ENCODE data around the gene P3R3URF. TPM values are rescaled to one million over a fixed set of nuclear protein-coding genes. Genes with fewer than 3 reads are reported as not detected.

P3R3URF gene
- total RNA-seq, 1 experiment from 2014 or later, result not detected

DNA sequence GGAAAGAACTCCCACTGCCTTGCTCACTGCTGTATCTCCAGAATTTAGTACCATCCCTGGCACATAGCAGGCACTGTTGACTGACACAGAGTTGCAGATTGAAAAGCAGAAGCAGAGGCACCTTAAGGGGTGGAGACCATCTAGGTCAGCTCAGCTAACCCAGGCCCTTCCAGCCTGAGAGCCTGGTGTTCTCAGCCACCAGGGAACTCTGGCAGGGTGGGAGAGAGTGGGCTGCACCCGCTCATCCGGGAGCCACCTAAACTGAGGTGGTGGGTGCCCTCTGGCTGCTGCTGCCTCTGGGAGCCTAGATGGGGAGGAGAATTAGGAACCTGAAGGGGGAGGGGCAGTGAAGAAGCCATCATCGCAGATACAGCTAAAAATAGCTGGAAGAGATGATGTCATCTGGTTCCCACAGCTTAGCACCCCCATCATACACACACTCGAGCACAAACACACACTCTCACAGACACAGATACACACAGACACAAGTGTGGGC is 2.9 kb downstream of the P3R3URF start:
- DNase-seq (ENCODE audit: low spot score), result no peak

DNA sequence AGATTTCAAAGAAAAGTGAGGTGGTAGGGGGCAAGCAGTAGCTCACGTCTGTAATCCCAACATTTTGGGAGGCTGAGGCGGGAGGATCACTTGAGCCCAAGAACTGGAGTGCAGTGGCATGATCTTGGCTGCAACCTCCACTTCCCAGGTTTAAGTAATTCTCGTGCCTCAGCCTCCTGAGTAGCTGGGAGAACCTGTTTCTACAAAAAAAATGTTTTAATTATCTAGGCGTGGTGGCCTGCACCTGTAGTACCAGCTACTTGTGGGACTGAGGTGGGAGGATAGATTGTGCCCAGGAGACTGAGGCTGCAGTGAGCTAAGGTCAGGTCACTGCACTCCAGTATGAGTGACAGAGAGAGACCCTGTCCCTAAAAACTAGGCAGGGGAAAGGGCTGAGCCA is 4.0 kb downstream of the P3R3URF start:
- no peak for DNase-seq (ENCODE audit: low spot score)

DNA sequence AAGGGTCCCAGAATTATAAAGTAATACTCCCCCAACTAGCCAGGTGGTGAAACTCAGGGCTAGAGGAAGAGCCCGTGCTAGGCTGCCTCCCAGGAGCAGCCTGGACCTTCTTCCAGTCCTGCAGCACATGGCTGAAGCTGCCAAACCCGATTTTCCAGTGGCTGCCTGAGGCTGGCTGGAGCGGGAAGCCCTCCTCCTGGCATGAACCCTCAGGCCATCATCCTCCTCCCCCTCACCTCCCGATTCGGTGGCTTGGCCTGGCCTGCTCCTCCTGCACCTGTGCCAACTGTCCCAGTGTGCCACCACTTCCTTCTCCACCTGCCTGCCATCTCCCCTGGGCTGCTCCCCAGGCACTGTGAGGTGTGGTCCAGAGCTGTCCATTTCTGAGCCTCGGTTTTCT is 4.4 kb downstream of the P3R3URF start:
- peak; percentile 90 for DNase-seq (ENCODE audit: low spot score)

DNA sequence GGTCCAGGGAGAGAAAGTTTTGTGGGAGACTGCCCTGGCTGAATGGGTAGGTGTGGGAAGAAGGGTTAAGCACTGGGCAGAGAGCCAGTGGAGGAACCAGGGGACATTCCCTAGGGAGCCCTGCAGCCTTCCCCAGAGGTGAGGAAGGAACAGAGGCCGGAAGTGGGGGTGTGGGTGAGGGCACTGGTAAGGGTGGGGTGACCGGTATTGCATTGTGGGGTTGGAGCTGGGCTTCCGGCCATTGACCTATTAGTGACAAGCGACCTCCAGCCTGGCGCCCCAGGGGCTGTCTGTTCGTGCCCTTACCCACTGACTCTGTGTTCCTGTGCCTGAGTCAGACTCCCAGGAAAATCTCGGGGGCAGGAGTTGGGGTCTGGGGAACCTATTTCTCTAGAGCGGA is 4.9 kb downstream of the P3R3URF start:
- peak; percentile 67 for DNase-seq (ENCODE audit: low spot score)

DNA sequence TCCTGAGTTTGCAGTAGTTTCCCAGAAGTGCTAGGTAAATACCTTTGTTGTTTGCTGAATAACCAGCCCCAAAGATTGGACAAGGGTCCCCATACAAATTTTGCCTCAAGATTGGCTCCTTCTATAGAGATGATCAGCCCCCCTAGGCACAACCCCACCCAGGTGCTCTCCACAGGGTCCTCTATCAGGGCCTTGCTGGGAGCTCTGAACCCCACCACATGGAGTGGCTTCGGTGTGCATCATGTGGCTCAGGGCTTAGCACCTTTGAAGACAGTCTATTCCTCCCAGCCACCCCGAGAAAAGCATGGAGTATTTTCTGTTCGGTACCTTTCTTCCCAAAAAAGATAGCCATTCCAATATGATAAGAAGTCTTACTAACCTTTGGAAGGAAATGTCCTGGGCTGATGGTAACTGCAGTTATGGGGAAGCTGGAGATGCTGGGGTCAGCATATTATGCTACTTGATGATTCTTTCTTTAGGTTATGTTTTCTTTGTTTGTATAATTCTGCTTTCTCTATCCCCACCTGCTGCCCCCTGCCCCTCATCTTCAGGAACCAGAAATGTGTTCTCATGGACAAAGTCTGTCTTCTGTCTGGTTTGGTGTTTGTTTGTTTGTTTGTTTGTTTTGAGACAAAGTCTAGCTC is 6.4 kb downstream of the P3R3URF start:
- no peak for DNase-seq (ENCODE audit: low spot score)

DNA sequence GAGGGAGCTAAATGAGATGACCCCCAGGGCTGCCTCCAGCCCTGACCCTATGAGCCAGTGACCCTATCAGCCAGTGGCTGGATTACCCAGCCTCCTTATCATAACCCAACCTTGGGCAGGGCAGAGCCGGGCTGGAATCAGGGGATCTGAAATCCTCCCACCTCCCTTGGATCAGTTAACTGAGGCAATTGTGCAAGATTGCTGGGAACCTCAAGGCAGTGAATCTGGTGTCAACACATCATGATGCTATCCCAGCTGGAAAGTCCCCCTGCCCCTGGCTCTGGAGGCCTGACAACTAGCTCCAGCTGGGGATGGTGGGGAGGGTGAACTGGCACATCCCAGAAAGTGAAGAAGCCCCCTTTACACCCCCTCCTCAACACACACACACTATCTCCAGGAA is 7.8 kb downstream of the P3R3URF start:
- DNase-seq (ENCODE audit: low spot score), result no peak

DNA sequence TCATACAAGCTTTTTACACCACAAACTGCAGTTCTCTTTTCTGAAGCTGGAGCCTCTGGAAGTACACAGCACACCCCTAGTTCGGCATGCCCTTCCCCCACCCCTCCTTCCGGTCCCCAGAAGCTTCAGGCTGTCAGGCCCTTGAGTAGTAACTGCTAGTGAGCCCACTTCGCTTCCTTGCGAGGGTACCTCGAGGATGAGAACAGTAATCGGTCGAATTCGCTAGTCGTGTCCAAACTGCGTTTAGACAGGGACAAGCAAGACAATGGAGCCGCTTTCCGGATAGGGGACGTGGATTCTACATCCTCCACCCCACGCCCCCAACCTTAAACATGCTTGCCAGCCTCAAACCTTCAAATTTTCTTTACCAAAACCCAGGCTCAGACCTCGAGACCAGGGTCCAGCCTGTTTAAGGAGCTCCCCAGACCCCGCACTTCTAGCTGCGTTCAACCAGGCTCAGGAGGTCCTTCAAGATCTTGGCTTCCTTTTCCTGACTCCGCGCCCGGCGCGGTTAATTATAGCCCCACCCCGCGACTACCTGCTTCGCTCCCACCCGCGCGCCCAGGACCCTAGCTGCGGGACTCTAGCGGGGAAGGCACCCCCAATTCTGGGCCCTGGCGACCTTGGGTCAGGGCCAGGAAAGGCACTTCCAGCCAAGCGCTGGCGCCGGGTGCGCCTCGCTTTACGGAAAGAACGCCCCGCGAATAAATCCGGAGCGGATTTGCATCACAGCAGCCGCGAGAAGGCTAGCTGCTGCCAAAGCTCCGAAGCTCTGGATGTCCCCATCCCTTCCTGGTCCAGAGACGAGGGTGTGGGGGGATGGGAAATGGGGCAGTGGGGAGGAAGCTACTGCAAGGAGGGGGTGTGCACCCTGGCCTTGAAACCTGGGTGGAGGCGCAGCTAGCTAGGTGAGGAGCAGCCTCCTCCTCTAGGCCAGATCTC is 9.5 kb downstream of the P3R3URF start:
- no peak for DNase-seq (ENCODE audit: low spot score)

DNA sequence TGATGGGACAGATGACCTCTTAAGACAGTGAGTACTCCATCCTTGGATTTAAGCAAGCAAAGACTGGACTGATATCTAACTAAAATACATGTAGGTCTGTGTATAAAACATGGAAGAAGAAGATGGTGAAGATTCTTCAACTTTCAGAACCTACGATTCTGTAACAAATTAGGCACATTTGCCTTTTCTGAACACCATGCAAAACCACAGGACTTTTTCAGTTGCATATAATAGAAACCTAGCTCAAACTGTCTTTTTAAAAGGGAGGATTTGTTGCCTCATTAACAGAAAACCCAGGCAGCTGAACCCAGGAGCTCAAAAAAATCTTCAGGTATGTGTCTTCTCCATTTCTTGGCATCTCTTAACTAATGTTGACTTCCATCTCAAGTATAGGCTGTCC is 16.1 kb downstream of the P3R3URF start:
- no peak for DNase-seq (ENCODE audit: low spot score)

DNA sequence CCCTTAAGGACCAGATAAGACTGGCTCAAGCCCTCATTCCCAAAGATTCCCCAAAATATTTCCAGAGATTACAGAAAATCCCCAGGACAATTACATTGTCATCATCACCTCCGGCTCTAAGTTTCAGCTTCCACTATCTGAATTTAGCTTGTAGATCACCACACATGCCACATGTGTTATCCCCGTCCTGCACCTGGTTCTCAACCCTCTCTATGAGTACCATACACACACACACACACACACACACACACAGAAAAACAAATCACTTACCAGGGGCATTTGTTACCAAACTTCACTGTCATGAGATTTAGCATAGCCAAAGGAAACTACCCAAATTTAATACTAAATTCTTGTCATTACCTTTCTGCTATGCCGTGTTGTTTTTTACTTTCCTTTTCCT is 16.8 kb downstream of the P3R3URF start:
- no peak for DNase-seq (ENCODE audit: low spot score)

DNA sequence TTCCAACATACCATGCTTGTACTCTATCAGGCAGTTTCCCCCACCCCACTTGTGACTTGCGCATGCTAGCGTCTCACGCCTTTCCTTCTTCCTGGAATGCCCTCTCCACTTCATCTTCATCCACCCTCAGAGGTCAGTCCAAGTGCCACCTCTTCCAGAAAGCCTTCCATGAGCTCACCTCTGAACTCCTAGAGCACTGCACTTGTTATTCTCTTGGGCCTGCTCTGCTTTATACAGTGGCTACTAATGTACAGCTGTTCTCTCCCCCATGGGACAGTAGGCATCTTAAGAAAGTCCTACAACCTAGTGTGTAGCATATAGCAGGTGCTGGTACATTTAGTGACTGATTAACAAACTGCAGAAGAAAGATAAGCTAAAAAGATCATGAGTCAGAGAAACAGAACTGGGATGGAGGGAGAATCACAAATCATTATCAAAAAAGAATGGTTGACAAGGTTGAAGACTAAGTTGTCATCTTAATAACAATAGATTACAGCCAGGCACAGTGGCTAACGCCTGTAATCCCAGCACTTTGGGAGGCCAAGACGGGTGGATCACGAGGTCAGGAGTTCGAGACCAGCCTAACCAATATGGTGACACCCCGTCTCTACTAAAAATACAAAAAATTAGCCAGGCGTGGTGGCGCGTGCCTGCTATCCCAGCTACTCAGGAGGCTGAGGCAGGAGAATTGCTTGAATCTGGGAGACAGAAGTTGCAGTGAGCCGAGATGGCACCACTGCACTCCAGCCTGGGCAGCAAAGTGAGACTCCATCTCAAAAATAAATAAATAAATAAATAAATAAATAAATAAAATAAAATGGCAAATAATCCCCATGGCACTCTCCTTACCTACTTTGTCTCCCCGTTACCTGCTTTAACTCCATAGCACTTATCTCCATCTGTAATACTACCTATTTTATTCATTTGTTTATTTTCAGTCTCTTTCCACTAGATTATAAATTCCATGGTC is 17.7 kb downstream of the P3R3URF start:
- no peak for DNase-seq (ENCODE audit: low spot score)

DNA sequence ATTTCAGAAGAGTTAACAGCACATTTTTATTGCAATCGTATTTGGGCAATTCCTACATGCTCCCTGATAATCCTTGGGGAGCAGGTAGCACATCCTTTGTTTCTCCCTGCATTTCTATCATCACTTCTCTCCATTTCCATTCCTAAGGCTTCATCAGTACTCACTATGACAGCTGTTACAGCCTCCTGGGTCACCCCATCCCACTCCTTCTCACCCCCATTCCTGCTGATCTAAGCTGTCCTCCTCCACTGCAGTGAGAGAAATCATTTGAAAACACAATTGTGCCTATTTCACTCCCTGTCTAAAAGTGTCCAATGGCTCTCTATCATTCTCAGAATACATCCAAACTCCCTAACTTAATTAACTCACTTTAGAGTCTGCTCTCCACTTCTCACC is 18.4 kb downstream of the P3R3URF start:
- no peak for DNase-seq (ENCODE audit: low spot score)

DNA sequence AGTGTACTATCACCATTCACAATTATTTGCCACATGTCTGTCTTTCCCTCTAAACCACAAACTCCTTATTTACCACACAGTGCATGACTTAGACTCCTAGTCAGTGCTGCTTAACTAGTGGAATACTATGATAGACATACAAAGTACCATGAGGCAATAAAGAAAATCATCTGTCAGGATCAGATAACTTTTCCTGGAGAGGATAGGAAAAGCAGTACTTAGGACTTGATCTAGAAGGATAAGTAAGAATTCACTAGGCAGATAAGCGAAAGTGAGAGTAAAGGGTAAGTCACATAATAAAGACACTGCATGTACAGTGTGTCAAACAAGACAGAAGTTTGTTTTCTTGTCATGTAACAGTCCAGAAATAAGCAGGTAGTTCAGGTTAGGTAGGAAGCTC is 22.6 kb downstream of the P3R3URF start:
- DNase-seq (ENCODE audit: low spot score), result no peak

DNA sequence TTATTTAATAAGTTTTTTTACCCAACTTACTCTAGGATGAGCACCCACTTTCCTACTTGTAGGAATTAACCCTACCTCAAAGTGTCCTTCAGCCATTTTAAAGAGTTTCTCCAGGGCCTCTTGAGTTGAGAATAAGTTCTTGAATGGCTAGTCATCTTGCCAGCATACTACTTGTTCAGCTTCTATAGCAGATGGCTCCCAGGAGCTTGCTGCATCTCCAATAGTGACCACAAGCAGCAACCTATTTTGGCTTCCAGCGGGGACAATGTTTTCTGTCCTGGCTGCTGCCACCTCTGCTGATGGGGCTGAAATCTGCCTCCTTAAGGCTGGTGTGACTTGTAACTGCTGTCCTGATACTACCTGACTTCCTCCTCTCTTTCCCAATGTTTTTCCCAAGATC is 23.1 kb downstream of the P3R3URF start:
- DNase-seq (ENCODE audit: low spot score), result no peak

DNA sequence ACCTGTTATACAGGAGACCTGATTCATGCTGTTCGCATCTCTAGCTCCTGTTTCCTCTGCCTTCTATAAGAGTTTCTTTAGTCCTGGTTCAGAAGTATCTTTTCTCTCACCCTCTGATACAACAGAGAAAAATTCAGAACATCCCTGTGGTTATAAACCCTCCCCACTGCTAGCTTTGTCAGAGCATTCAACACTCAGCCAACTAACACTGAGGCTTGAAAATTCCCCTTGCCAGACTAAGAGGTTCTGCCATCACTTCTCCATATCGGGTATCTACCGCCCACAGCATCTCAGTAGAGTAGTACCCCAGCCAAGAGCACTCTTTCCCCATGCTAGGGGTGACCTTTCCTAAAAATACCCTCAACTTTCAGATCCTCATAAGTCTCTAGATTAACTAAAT is 24.3 kb downstream of the P3R3URF start:
- DNase-seq (ENCODE audit: low spot score), result no peak

DNA sequence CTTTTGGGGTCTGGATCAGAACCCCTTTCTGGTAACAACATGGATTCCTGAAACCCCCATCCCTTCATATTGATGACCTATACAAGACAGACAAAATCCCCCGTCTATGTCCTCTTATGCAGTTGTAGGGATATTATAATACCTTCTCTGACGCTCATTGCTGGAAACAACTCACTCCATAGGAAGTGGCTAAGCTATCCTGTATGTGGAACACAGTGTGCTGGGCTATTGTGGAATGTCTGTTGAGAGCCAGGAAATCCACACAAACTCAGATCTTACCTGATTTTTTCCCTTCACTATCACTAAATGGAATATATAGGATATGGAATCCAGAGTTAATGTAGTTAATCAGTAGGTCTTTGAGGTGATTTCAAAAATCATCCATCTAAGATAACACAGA is 26.2 kb downstream of the P3R3URF start:
- no peak for DNase-seq (ENCODE audit: low spot score)

DNA sequence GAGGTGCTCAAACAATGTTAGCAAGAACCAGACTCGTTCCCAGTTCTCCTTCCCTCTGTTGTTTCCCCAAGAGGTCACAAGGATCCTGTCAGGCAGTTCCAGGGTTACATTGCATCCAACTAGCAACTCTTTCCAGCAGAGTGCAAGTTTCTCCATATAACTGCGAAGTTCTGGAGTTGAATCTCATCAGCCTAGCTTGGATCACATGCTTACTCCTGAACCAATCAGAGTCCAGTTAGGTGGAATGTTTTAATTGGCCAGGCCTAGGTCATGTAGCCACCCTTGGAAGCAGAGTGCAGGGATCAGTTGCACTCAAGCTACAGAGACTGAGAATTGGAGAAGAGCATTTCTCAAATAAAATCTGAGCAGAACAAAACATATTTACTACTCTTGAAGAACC is 28.0 kb downstream of the P3R3URF start:
- no peak for DNase-seq (ENCODE audit: low spot score)

DNA sequence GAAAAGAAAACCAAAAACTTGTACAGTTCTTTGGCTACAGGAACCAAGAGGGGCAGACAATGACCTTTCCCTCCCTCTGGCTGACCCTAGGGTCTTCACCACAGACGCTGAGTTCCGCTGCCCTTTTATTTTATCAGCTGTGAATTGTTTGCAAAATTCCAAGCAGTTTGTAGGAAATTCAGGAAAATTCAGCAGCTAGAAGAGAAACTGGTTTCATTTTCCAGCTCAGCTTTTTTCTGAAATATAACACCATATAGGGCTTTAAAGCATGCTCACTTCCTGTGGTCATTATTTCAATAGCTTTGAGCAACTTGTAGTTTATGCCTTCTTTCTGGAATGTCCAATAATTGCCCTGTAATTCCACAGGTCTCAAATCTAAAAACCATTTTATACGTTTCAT is 38.4 kb downstream of the P3R3URF start:
- no peak for DNase-seq (ENCODE audit: low spot score)

DNA sequence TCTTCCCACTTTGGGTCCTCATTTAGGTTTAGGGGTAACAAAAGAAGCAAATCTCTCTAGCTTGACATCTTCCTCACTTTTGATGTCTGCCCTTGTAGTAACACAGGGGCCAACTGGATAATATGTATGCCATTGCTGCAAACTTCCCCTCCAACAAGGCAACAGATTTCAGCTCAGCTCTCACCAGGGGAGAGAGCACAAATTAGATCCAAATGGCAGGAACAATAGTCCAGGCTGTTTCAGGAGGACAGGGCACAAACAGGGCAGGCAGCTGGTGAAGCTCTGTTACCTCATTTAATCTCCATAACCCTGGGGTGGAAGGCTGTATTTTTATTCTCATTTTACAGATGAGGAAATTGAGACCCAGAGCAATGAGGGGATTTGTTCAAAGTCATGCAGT is 39.6 kb downstream of the P3R3URF start:
- DNase-seq (ENCODE audit: low spot score), result no peak

DNA sequence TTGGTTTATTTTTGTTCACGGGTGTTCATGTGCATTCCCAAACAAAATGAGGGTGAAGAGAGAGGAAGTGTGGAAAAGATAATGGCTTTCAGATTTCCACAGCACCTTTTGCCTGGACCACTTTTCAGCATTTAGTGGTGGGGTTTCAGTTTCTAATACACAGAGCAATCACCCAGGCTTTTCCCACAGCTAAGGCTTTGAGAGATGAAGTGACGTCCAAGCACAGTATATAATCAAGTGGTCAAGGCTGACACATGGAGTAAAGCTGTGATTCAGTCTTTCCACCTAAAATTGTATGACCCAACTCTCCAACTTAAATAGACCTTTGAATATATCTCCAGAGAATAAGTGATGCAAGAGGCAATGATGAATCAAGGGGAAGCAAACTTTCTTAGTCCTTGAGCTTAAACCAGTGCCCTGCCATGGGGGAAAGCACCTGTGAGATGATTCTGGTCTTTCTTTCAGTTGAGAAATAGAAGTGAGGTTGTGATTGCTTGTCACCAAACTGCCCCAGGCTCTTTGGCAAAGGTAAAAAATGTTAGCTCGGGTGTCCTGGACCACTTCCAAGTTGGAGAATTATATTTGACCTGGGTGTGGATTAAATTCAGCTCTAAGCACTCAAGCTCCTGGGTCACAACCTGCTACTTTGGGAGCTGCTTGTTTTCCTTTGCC is 41.5 kb downstream of the P3R3URF start:
- no peak for DNase-seq (ENCODE audit: low spot score)

DNA sequence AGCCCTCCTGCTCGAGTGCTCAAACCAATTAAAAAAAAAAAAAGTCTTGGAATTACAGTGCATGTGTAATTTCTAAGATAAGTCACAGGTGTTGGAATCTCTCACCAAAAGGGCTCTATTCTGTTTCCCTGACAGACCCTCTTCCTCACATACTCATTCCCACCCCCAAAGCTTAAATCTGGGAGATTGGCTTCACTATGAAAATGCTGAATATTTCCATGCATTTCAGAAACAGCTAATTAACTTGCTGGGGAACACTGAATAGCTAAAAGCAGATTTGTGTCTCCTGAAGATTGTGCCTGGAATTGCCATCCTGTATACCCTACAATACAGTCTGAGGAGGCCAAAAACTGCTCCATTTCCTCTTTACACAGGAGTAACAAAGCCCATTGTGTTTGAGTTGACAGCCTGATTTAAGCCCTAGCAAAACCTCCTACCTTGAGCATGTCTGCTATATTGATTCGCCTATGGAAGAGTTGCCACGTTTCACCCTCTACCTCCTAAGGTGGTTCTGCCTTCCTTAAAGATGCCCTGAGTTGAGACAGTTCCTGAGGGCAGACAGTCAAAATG is 42.4 kb downstream of the P3R3URF start:
- no peak for DNase-seq (ENCODE audit: low spot score)

DNA sequence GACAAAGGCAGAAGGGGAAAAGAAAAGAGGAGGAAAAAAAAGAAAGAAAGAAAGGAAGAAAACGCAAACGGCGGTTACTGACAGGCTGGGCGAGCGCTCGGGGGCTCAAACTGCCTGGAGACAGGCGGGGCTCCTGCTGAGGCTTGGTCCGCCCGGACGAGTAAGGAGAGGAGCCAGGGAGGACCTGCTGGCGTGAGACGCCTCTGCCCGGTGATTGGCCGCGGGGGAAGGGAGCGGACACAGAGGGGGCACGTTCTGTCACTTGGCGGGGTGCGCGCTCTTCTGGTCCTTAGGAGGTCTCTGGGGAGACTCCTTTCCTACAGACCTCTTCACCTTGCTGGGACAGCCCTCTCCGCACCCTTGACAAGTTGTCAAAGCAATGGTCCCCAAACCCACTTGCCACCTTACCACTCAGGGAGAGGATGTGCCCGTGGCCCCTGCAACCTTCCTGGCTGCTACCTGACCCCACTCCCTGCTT is 43.1 kb downstream of the P3R3URF start:
- DNase-seq (ENCODE audit: low spot score), result no peak
